ENCODE results near the gene VANGL2.

Gene VANGL2

DNA sequence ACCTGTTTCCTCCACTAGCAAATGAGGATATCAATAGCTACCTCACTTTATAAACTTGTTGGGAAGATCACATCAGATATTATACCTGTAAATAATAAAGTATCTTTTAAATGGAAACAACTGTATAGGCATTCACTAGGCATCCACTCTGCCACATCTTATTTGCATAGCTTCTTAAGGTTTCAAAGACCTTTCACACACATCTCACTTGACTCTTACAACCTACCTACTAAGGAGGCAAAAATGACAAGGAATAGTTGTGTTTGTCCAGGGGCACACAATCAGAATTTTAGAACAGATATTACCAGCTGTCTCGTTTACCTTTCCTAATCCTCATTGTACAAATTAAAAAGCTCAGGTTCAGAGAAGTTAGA, 51.5 kb downstream of the VANGL2 start:
- Histone ChIP-seq H3K4me1 (ENCODE audit: low read depth, poor library complexity, severe bottlenecking) (no peaks in the 10 kb centered on the region), H3K27me3 (ENCODE audit: insufficient read depth, low read depth) (no peaks in the 10 kb centered on the region)

GRCh38 chr1:160453443-160453842, 53.1 kb downstream of the VANGL2 start:
- Histone ChIP-seq H4K20me1 (ENCODE audit: insufficient read depth) (no peaks in the 10 kb centered on the region), H2AFZ (ENCODE audit: low read depth) (no peak overlapping the region), H3K4me1 (ENCODE audit: low read depth, poor library complexity, severe bottlenecking) (no peaks in the 10 kb centered on the region), H3K4me2 (no peak overlapping the region), H3K9ac (no peak overlapping the region), H3K79me2 (ENCODE audit: insufficient read depth, low read depth) (no peaks in the 10 kb centered on the region), H3K4me3 (IDR thresholded peaks at IDR 0.05; ENCODE audit: insufficient read depth, low read depth, low read length) (no peak overlapping the region), H3K27ac (no peak overlapping the region), H3K36me3 (ENCODE audit: insufficient read depth) (no peaks in the 10 kb centered on the region), H3K27me3 (ENCODE audit: insufficient read depth, low read depth) (no peaks in the 10 kb centered on the region)
- no peak for TF ChIP-seq CTCF (conservative IDR thresholded peaks at IDR 0.05; ENCODE audit: low read depth, low read length)

More for the DNA sequence above, 51.5 kb downstream of the VANGL2 start:
- Histone ChIP-seq H2AFZ (ENCODE audit: low read depth) (no peak overlapping the region), H4K20me1 (ENCODE audit: insufficient read depth) (no peaks in the 10 kb centered on the region), H3K9ac (no peak overlapping the region), H3K79me2 (ENCODE audit: insufficient read depth, low read depth) (no peaks in the 10 kb centered on the region), H3K36me3 (ENCODE audit: insufficient read depth) (no peaks in the 10 kb centered on the region), H3K4me2 (no peak overlapping the region), H3K27ac (no peak overlapping the region), H3K4me3 (IDR thresholded peaks at IDR 0.05; ENCODE audit: insufficient read depth, low read depth, low read length) (no peak overlapping the region)
- TF ChIP-seq CTCF (conservative IDR thresholded peaks at IDR 0.05; ENCODE audit: low read depth, low read length): no peak

- Histone ChIP-seq H2AFZ (ENCODE audit: low read depth) (no peak overlapping the region), H4K20me1 (ENCODE audit: insufficient read depth) (no peaks in the 10 kb centered on the region), H3K79me2 (ENCODE audit: insufficient read depth, low read depth) (no peaks in the 10 kb centered on the region), H3K9ac (no peak overlapping the region), H3K27me3 (ENCODE audit: insufficient read depth, low read depth) (no peaks in the 10 kb centered on the region), H3K4me3 (IDR thresholded peaks at IDR 0.05; ENCODE audit: insufficient read depth, low read depth, low read length) (no peak overlapping the region), H3K27ac (no peak overlapping the region), H3K36me3 (ENCODE audit: insufficient read depth) (no peaks in the 10 kb centered on the region), H3K4me2 (no peak overlapping the region), H3K4me1 (ENCODE audit: low read depth, poor library complexity, severe bottlenecking) (no peaks in the 10 kb centered on the region)
- TF ChIP-seq CTCF (conservative IDR thresholded peaks at IDR 0.05; ENCODE audit: low read depth, low read length): no peak
Measured at GRCh38 chr1:160454371-160455152, 54.2 kb downstream of the VANGL2 start.

DNA sequence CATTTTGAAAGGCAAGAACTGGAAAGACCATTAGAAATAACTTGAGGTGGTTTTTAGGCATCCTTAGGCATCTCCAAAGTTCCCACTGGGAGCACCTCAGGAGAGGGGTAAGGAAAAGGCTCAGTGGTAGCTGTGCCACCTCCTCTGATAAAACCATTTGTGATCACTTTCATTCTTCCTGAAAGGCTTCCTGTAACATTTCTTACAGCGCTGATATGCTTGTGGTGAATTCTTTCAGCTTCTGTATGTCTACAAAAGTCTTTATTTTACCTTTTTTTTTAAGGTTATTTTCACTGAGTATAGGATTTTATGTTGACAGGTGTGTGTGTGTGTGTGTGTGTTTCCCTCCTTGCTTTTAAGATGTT, 54.8 kb downstream of the VANGL2 start:
- H3K36me3 ChIP-seq (ENCODE audit: insufficient read depth): no peaks in the 10 kb centered on the region
- no peaks in the 10 kb centered on the region for H3K27me3 ChIP-seq (ENCODE audit: insufficient read depth, low read depth)
- H3K9ac ChIP-seq: no peak overlapping the region
- no peaks in the 10 kb centered on the region for H4K20me1 ChIP-seq (ENCODE audit: insufficient read depth)
- no peaks in the 10 kb centered on the region for H3K79me2 ChIP-seq (ENCODE audit: insufficient read depth, low read depth)
- H3K27ac ChIP-seq: no peak overlapping the region
- no peak for TF ChIP-seq CTCF (conservative IDR thresholded peaks at IDR 0.05; ENCODE audit: low read depth, low read length)
- H2AFZ ChIP-seq (ENCODE audit: low read depth): no peak overlapping the region
- no peak overlapping the region for H3K4me2 ChIP-seq
- no peaks in the 10 kb centered on the region for H3K4me1 ChIP-seq (ENCODE audit: low read depth, poor library complexity, severe bottlenecking)
- no peak overlapping the region for H3K4me3 ChIP-seq (IDR thresholded peaks at IDR 0.05; ENCODE audit: insufficient read depth, low read depth, low read length)

Data from KMS-11 (cell line).